HG02885 (cell line): ENCODE results near the gene AIMP2.
"Not testable (repeated sequence)": the region's sequence is repeated elsewhere in the genome, so short reads cannot be mapped to it uniquely, and the experiment has no call there.

Experiments
- ATAC-seq: cut with Tn5 transposase; IDR thresholded peaks from one replicate; pipeline ENCODE4 v1.9.1; 2021; ENCODE audit warnings: mild to moderate bottlenecking; ENCODE audit not compliant: unreplicated experiment, poor library complexity

The AIMP2 gene

DNA sequence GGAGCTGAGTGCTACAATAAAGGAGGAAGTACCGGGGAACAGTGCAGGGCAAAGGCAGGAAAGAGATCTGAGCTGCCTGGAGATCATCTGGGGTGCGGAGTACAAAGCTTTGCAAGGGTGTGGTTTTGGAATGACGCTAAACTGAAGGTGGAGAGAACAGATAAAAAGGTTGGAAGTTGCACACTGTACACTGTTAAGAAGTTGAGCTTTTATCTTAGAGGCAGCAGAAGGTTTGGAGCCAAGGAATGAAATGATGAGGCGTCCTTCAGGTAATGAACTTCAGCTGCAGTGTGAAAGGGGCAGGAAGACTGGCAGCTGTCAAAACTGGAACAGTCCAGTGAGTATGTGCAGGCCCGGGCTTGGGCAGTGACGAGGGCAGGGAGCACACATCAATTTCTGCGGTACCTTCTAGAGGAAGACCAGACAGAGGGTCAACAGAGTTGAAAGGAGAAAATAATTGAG, 14.9 kb downstream of the AIMP2 start:
- no peak for ATAC-seq

DNA sequence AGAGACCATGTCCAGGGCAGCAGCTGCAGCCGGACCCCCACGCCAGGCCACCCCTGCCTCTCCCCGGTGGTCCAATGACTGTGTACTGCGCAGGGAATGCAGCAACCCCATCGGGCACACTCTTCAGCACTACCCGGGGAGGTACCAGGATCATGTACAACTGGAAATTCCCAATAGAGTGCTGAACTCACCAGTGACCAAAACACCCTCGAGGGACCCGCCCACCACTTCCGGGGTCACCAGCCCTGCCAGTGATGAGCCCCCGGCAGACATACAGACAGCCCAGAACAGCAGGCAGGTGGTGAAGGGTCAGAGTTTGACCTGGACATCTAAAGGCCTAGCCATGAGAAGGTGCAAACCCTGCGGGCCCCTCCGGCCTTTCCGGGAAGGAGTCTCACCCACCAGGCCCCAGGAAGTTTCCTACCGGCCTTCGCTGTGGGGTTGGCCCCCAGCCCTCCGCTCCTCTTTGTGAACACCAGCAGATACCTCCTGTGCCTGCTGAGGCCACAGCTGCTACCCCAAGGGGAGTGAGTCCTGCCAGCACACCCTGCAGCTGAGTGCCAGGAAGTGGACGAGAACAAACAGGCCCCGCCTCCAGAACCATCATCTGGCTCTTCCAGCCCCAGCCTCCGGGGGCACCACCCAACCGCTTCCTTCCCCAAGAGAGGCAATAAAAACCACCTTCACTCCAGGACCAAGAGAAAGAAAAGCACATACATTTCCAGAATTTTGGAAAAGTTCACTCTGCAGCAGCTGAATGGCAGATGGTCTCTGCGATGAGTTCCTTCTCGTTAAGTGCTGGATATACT, 17.1 kb downstream of the AIMP2 start:
- ATAC-seq = peak; percentile 72

DNA sequence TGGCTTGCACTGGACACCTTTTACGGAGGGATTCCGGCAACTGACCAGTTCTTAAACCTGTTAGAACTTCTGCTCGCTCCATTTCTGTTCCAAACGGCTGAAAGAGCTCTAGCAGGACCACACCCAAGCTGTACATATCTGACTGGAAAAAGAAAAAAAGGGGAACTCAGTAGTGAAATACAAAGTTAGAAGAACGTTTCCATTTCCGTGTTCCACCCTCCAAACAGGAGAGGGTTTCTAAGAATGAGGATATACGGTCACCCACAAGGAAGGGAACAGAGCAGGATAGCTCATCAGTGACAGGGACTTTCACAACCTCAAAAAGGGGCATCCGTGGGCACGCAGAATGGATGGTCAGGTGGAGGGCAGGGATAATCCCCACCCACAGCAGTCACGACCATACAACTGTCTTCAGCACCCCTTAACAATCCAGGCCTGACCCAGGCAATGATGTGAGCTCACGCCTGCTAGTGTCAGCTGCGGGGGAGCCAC, 17.8 kb downstream of the AIMP2 start:
- no peak for ATAC-seq

DNA sequence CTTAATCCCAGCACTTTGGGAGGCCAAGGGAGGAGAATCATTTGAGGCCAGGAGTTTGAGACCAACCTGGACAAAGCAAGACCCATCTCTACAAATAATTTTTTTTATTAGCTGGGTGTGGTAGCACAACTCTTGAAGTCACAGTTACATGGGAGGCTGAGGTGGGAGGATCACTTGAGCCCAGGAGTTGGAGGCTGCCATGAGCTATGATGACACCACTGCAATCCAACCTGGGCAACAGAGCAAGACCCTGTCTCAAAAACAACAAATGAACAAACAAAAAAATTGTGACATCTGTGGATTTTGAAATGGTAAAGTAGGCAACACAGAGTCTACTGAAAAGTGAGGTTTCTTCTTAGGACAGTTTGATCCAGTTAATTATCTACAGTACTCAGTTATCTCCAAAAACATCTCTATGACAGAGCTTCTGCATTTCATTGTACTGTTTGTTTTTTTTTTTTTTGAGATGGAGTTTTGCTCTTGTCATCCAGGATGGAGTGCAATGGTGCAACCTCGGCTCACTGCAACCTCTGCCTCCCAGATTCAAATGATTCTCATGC, 18.8 kb downstream of the AIMP2 start:
- no peak for ATAC-seq

DNA sequence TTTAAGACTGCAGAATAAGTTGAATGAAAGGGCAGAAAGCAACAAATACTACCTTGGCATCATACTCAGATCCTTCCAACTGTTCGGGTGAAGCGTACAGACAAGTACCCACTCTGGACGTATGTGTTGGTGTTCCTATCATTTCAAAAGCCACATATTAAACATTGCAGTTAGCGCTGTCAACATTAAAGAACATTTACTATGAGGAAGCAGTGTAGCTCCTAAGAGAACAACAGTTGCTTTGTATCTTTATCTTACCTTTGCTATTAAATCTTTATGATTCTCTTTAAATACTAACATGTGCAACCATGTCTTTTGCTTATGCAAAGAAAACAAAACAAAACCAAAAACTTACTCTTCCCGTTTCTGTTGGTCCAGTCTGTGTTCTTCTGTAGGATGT, 19.5 kb downstream of the AIMP2 start:
- ATAC-seq = no peak

DNA sequence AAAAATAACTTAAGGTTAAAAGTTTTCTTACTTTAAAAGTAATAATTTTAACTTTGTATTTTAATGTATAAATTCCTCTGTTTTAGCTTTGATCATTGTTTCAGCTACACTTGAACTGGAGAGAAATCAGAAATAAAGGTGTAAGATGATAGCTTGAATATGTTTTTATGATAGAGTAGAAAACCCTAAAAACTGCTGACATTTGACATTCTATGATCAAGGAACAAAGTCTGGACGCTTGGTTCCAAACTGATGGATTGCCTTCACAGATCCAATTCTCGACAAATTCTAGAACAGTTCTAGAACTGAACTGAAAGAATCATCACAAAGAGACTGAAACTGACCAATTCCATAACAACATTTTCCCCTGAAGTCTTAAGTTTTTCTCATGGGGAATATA, 21.9 kb downstream of the AIMP2 start, which contains the start of gene ANKRD61:
Gene ANKRD61, plus strand, starts transcription at position 389 of the 400 bp plus-strand sequence. Its CDS starts 0 bp downstream, at position 389.
- no peak for ATAC-seq

DNA sequence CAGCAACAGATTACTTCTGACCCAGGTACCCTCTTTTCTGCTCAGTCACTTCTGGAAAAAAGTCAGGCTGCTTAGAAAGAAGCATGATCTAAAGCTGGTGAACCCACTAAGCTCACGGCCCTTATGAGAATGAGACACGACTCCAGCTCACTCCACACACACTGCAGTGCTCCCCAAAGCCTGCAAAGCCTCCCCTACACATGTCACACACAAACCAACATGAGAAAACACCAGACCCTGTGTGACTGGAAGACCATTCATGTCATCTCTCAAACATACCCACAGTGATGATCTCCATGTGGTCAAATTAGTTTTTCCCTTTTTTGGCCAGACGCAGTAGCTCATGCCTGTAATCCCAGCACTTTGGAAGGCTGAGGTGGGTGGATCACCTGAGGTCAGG, 22.5 kb downstream of the AIMP2 start:
- no peak for ATAC-seq

DNA sequence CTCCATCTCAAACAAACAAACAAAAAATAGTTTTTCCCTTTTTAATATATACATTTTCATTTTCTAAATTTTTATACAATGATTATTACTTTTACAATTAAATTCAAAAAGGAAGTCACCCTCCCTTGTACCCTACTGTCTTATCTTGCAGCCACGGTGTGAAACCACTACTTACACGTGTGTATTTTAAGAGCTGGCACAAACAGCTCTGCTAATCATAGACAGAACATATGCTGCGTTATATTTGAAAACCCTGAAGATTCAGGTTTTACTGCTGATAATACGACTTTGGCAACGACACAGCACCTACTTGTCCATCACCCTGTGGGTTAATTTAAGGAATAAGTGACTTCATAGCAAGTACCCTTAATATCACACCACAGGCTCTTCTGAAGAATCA, 23.1 kb downstream of the AIMP2 start:
- no peak for ATAC-seq

DNA sequence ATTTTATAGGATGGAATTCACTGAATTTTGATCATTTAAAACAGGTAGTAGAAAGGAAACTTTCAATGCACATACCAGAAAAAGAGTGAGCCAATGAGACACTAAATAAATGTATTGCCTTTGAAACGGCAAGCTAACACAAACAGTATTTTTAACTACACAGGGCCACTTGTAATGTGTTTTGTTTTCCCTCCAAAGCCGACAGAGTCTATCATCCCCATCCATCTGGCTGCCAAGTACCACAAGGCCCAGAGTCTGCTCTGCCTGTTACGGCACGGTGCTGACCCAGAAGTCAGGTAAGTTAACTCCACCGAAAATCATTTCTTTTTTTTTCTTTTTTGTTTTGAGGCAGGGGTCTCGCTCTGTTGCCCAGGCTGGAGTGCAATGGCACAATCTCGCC, 23.6 kb downstream of the AIMP2 start:
- ATAC-seq = no peak

DNA sequence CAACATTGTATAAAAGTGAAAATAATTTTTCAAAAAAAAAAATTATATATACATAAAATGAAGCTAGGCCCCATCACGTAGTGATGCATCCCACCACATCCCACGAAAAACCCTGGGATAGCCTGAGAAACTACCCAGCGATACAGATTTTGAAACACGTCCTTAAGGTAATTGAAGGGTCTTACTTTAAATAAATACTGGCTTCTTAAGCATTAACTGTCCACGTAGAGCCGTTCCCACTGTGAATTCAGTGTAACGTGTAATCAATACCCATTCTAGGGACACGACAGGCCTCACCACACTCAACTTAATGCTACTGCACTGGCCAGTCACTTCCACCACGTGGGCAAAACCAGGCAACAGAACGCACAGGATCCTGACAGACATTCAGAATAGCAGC, 26.1 kb downstream of the AIMP2 start:
- ATAC-seq = no peak

DNA sequence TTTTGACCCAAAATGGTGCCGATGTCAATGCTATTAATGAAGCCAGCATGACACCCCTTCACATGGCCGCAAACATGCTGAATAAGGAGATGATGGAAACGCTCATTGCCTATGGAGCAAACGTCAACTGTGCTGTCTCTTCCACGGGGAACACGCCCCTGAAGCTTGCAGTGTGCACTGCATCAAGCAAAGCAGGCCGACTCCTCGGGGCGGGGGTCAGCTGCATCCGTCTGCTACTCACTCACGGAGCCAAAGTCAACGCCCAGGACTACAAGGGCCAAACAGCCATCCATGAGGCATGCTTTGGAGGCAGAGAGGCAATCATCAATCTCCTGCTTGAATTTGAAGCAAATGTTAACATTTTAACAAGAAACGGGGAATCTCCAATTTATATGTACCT, 26.6 kb downstream of the AIMP2 start:
- ATAC-seq = no peak

DNA sequence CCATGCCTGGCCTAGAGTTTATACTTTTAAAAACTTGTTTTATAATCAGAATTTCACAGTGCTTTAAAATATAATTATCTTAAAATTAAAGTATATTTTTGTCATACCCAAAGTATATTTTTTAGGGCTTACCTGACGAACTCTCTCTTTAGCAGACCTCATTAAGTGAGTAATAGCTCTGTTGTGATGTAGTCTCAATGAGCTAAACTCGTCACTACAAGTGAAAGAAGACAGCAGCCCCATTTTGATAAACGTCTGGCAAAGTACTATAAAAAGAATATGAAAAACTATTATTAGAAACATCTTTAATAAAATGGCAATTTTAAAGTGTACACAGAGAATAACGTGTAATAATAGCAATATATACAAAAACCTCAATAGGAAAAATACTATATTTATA, 40.7 kb downstream of the AIMP2 start:
- ATAC-seq = no peak

DNA sequence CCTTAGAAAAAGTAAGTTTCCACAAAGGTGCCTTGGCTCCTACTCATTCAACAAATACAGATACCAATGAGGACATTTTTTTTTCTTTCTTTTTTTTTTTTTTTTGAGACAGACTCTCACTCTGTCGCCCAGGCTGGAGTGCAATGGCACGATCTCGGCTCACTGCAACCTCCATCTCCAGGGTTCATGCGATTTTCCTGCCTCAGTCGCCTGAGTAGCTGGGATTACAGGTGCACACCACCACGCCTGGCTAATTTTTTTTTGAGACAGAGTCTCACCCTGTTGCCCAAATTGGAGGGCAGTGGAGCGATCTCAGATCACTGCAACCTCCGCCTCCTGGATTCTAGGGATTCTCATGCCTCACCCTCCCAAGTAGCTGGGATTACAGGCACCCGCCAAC, 42.1 kb downstream of the AIMP2 start:
- not testable (repeated sequence) for ATAC-seq

DNA sequence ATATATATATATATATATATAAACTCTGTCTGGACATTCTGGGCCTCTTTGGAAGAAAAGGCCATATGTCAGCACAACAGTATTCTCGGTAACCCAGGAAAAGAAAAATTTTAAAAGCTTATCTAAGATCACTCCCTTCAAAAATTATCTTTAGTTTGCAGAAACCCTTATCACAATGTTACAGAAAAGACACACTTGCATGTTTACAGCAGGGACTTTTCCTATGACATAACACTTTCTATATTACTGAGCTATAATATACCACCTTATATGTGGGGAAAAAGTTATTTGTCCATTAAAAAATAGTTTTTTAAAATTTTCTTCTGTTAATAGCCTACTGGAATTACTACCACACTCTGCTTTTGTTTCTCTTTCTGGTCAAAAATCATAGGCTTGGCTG, 47.5 kb downstream of the AIMP2 start:
- no peak for ATAC-seq

DNA sequence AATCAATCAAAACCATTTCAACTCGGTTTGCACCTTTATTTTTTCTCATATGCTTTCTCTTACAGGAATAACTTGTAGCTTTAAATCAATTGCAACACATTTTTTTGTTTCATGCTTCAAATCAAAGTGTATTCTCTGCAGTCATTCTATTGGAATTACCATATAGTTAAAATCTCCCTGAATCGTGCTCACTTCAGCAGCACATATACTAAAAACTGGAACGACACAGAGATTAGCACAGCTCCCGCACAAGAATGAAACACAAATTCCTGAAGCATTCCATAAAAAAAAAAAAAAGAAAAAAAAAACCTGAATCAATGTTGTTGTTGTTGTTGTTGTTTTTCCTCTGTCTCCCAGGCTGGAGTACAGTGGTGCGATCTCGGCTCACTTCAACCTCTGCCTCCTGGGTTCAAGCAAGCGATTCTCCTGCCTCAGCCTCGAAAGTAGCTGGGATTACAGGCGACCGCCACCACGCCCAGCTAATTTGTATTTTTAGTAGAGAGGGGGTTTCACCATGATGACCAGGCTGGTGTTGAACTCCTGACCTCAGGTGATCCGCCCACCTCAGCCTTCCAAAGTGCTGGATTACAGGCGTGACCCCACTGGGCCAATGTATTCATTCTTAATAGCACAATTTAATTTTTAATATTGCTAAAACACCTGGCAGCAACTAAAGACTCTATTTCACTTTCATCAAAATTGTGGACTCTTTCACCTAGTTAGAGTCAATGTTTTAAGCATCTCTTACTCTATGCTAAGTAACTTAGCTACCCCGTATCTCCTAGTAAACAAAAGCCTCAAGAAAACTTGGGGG, 48.5 kb downstream of the AIMP2 start:
- ATAC-seq = no peak

DNA sequence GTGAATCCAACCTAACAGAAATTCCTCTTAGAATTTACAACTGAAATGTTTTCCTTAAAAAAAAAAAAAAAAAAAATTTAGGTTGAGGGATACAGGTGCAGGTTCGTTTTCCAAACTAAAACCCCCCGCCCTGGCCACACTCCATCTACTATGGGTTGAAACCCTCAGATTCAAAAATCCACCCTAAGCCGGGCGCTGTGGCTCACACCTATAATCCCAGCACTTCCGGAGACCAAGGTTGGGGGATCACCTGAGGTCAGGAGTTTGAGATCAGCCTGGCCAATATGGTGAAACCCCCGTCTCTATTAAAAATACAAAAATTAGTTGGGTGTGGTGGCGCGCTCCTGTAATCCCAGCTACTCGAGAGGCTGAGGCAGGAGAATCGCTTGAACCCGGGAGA, 50.9 kb downstream of the AIMP2 start:
- ATAC-seq = not testable (repeated sequence)

DNA sequence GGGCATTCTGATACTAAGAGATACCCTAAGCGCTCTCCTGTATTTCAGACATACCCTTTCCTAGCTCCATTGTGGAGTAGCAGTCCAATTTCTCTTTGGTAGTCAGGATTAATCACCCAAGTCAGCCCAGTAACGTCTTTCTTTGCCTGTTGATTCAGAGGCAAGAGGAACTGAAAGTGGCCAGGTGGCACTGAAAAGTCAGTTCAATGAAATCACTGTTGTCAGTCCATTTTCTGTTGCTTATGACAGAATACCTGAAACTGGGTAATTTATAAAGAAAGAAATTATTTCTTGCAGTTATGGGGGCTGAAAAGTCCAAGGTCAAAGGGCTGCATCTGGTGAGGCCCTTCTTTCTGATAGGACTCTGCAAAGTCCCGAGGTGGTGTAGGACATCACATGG, 62.3 kb downstream of the AIMP2 start:
- ATAC-seq = peak; percentile 72
